ENCODE data around the gene LMNB1. TPM values are rescaled to one million over a fixed set of nuclear protein-coding genes. Genes with fewer than 3 reads are reported as not detected.

LMNB1 gene
- total RNA-seq, 1 experiment from 2014 or later: 220 TPM

DNA sequence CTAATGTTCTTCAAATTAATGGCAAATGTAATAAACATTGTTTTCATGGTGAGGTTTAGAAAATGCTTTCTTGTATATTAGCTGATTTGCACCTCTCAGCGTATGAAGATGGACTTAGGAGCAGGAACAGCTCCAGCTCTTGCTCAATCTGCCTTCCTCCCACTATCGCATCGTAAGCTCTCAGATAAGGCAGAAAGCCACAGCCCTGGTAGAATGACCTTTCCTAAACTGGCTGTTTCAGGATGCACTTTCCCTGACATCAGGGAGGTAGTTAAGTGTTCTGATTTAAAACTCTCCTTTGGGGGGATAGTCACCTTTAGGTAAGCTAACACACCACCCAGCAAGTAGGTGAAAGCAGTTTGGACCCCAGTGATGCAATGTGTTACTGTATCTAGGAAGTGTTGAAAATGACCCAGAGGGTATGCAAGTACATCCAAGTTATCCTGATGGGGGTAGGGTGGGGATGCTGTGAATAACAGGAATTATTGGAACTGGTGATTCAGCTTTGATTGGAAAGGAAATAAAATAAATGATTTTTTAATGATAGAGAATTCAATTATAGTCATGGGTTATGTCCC, 72.3 kb downstream of the LMNB1 start:
- POLR2A ChIA-PET: no interaction called here
- TF ChIP-seq RELA (CRISPR knock-in tag; IDR thresholded peaks at IDR 0.05; ENCODE audit: borderline replicate concordance): no peak
- no peak for TF ChIP-seq JUN (CRISPR knock-in tag; IDR thresholded peaks at IDR 0.05)
- TF ChIP-seq, protein P1, sequence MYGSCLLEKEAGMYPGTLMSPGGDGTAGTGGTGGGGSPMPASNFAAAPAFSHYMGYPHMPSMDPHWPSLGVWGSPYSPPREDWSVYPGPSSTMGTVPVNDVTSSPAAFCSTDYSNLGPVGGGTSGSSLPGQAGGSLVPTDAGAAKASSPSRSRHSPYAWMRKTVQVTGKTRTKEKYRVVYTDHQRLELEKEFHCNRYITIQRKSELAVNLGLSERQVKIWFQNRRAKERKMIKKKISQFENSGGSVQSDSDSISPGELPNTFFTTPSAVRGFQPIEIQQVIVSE (CRISPR knock-in tag; IDR thresholded peaks at IDR 0.05; ENCODE audit: borderline replicate concordance): no peak
- TF ChIP-seq JAZF1 (CRISPR knock-in tag; IDR thresholded peaks at IDR 0.05): no peak
- TF ChIP-seq ATF1 (CRISPR knock-in tag; IDR thresholded peaks at IDR 0.05): no peak
- Mint-ChIP-seq H3K4me3 (no peak overlapping the region), H3K36me3 (peaks cover 14% of the 10 kb centered on the region), H3K9me3 (peaks cover 8% of the 10 kb centered on the region; the same call in 1 of the 2 replicates), H3K27ac (no peak overlapping the region), H3K27me3 (ENCODE audit: low read depth) (no peaks in the 10 kb centered on the region), H3K4me1 (peaks cover 77% of the 10 kb centered on the region)
- CTCF ChIA-PET: no interaction called here
- DNase-seq (ENCODE audit: low spot score): no peak
- ATAC-seq: no peak

DNA sequence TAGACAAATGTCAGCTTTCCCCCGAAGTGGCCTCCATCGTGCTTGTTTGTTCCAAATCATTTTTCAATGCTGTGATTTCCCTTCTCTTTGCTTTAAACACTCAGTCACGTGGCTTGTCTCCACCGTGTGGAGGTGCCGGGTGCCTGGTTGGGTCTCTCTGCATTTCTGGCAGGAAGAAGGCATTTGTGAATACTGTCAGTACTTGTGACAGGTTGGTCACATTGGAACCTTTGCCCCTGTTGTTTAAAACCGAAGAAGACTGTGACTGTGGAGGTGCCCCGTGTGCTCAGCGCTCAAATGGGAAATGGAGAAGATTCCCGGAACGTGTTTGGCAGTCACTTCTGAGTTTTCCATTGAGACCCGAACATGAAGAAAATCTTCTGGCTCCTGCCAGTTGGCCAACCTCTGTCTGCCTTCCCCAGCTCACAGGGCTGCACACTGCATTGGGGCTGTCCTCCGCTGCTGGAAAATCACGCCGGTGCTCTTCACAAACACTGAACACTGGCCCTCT, 74.6 kb downstream of the LMNB1 start:
- DNase-seq (ENCODE audit: low spot score) (no peak), ATAC-seq (no peak)
- Mint-ChIP-seq H3K36me3 (peaks cover 22% of the 10 kb centered on the region), H3K4me3 (no peak overlapping the region), H3K9me3 (peaks cover 15% of the 10 kb centered on the region), H3K27me3 (ENCODE audit: low read depth) (no peaks in the 10 kb centered on the region), H3K27ac (peak overlapping the region; percentile 67), H3K4me1 (peaks cover 64% of the 10 kb centered on the region)
- POLR2A ChIA-PET: no interaction called here
- CTCF ChIA-PET: no interaction called here
- no peak for TF ChIP-seq FOXK1 (CRISPR knock-in tag; IDR thresholded peaks at IDR 0.05)
- TF ChIP-seq, protein P2, sequence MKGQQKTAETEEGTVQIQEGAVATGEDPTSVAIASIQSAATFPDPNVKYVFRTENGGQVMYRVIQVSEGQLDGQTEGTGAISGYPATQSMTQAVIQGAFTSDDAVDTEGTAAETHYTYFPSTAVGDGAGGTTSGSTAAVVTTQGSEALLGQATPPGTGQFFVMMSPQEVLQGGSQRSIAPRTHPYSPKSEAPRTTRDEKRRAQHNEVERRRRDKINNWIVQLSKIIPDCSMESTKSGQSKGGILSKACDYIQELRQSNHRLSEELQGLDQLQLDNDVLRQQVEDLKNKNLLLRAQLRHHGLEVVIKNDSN (CRISPR knock-in tag; IDR thresholded peaks at IDR 0.05): no peak
- no peak for TF ChIP-seq RELA (CRISPR knock-in tag; IDR thresholded peaks at IDR 0.05; ENCODE audit: borderline replicate concordance)
- TF ChIP-seq, protein P3, sequence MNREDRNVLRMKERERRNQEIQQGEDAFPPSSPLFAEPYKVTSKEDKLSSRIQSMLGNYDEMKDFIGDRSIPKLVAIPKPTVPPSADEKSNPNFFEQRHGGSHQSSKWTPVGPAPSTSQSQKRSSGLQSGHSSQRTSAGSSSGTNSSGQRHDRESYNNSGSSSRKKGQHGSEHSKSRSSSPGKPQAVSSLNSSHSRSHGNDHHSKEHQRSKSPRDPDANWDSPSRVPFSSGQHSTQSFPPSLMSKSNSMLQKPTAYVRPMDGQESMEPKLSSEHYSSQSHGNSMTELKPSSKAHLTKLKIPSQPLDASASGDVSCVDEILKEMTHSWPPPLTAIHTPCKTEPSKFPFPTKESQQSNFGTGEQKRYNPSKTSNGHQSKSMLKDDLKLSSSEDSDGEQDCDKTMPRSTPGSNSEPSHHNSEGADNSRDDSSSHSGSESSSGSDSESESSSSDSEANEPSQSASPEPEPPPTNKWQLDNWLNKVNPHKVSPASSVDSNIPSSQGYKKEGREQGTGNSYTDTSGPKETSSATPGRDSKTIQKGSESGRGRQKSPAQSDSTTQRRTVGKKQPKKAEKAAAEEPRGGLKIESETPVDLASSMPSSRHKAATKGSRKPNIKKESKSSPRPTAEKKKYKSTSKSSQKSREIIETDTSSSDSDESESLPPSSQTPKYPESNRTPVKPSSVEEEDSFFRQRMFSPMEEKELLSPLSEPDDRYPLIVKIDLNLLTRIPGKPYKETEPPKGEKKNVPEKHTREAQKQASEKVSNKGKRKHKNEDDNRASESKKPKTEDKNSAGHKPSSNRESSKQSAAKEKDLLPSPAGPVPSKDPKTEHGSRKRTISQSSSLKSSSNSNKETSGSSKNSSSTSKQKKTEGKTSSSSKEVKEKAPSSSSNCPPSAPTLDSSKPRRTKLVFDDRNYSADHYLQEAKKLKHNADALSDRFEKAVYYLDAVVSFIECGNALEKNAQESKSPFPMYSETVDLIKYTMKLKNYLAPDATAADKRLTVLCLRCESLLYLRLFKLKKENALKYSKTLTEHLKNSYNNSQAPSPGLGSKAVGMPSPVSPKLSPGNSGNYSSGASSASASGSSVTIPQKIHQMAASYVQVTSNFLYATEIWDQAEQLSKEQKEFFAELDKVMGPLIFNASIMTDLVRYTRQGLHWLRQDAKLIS (CRISPR knock-in tag; IDR thresholded peaks at IDR 0.05; ENCODE audit: borderline replicate concordance): no peak
- TF ChIP-seq ZNF219 (CRISPR knock-in tag; IDR thresholded peaks at IDR 0.05; ENCODE audit: borderline replicate concordance): no peak
- TF ChIP-seq, protein P4, sequence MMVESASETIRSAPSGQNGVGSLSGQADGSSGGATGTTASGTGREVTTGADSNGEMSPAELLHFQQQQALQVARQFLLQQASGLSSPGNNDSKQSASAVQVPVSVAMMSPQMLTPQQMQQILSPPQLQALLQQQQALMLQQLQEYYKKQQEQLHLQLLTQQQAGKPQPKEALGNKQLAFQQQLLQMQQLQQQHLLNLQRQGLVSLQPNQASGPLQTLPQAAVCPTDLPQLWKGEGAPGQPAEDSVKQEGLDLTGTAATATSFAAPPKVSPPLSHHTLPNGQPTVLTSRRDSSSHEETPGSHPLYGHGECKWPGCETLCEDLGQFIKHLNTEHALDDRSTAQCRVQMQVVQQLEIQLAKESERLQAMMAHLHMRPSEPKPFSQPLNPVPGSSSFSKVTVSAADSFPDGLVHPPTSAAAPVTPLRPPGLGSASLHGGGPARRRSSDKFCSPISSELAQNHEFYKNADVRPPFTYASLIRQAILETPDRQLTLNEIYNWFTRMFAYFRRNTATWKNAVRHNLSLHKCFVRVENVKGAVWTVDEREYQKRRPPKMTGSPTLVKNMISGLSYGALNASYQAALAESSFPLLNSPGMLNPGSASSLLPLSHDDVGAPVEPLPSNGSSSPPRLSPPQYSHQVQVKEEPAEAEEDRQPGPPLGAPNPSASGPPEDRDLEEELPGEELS (CRISPR knock-in tag; IDR thresholded peaks at IDR 0.05): no peak
- no peak for TF ChIP-seq SOX15 (CRISPR knock-in tag; IDR thresholded peaks at IDR 0.05)
- TF ChIP-seq FOXP1 (CRISPR knock-in tag; IDR thresholded peaks at IDR 0.05; ENCODE audit: borderline replicate concordance): no peak
- no peak for TF ChIP-seq ZNF416 (CRISPR knock-in tag; IDR thresholded peaks at IDR 0.05)
- TF ChIP-seq RORB (CRISPR knock-in tag; IDR thresholded peaks at IDR 0.05): no peak
- TF ChIP-seq ETV6 (CRISPR knock-in tag; IDR thresholded peaks at IDR 0.05): no peak
- TF ChIP-seq, protein P5, sequence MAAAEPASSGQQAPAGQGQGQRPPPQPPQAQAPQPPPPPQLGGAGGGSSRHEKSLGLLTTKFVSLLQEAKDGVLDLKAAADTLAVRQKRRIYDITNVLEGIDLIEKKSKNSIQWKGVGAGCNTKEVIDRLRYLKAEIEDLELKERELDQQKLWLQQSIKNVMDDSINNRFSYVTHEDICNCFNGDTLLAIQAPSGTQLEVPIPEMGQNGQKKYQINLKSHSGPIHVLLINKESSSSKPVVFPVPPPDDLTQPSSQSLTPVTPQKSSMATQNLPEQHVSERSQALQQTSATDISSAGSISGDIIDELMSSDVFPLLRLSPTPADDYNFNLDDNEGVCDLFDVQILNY (CRISPR knock-in tag; IDR thresholded peaks at IDR 0.05): no peak
- no peak for TF ChIP-seq NFATC4 (CRISPR knock-in tag; IDR thresholded peaks at IDR 0.05)
- no peak for TF ChIP-seq HMGA2 (CRISPR knock-in tag; IDR thresholded peaks at IDR 0.05)
- TF ChIP-seq, protein P6, sequence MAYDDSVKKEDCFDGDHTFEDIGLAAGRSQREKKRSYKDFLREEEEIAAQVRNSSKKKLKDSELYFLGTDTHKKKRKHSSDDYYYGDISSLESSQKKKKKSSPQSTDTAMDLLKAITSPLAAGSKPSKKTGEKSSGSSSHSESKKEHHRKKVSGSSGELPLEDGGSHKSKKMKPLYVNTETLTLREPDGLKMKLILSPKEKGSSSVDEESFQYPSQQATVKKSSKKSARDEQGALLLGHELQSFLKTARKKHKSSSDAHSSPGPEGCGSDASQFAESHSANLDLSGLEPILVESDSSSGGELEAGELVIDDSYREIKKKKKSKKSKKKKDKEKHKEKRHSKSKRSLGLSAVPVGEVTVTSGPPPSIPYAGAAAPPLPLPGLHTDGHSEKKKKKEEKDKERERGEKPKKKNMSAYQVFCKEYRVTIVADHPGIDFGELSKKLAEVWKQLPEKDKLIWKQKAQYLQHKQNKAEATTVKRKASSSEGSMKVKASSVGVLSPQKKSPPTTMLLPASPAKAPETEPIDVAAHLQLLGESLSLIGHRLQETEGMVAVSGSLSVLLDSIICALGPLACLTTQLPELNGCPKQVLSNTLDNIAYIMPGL (CRISPR knock-in tag; IDR thresholded peaks at IDR 0.05): no peak
- no peak for TF ChIP-seq NFYB (CRISPR knock-in tag; conservative IDR thresholded peaks at IDR 0.05; ENCODE audit: low read depth)
- no peak for TF ChIP-seq EMX1 (CRISPR knock-in tag; IDR thresholded peaks at IDR 0.05)
- no peak for TF ChIP-seq SMAD3 (CRISPR knock-in tag; IDR thresholded peaks at IDR 0.05; ENCODE audit: borderline replicate concordance)
- no peak for TF ChIP-seq ZNF138 (CRISPR knock-in tag; conservative IDR thresholded peaks at IDR 0.05)
- TF ChIP-seq NFE2L1 (CRISPR knock-in tag; IDR thresholded peaks at IDR 0.05): no peak

All from WTC11 (cell line).